GM18526 (cell line): Measurements from ENCODE around the gene FAM89A.

Experiments used
- POLR2A ChIP-seq: IDR thresholded peaks from 3 replicates; pipeline ENCODE4 v1.6.1; 2011; ENCODE audit not compliant: insufficient read length; ENCODE audit errors: extremely low read depth

The FAM89A gene

GRCh38 chr1:231041719-231042261, 1.7 kb upstream of the FAM89A start:
- no peak for TF ChIP-seq POLR2A

- no peak for TF ChIP-seq POLR2A
Observed at GRCh38 chr1:231040800-231041718, 1.0 kb upstream of the FAM89A start.

- TF ChIP-seq POLR2A, result no peak
Observed at GRCh38 chr1:231039161-231040018, 664 bp downstream of the FAM89A start.

GRCh38 chr1:231037585-231038517, 2.2 kb downstream of the FAM89A start:
- no peak for TF ChIP-seq POLR2A

- TF ChIP-seq POLR2A, result no peak
Observed at GRCh38 chr1:231036416-231036815, 3.6 kb downstream of the FAM89A start.

GRCh38 chr1:231035799-231036198, 4.3 kb downstream of the FAM89A start:
- no peak for TF ChIP-seq POLR2A

- no peak for TF ChIP-seq POLR2A
Observed at GRCh38 chr1:231032963-231033362, 7.1 kb downstream of the FAM89A start.

- no peak for TF ChIP-seq POLR2A
Observed at GRCh38 chr1:231029841-231030240, 10.2 kb downstream of the FAM89A start.

GRCh38 chr1:231028682-231029081, 11.4 kb downstream of the FAM89A start:
- TF ChIP-seq POLR2A, result no peak

- TF ChIP-seq POLR2A, result no peak
Observed at GRCh38 chr1:231027971-231028370, 12.1 kb downstream of the FAM89A start.

- TF ChIP-seq POLR2A, result no peak
Observed at GRCh38 chr1:231027136-231027925, 12.7 kb downstream of the FAM89A start.

GRCh38 chr1:231026576-231026975, 13.5 kb downstream of the FAM89A start:
- no peak for TF ChIP-seq POLR2A

GRCh38 chr1:231023150-231023549, 16.9 kb downstream of the FAM89A start:
- TF ChIP-seq POLR2A, result no peak

GRCh38 chr1:231021540-231022031, 18.5 kb downstream of the FAM89A start:
- no peak for TF ChIP-seq POLR2A
